Tibial nerve (tissue), 4 donors: ENCODE results near the gene HMCN1. TPM values are rescaled to one million over a fixed set of nuclear protein-coding genes. Genes with fewer than 3 reads are reported as not detected.

Experiments used
- DNase-seq, 2 donors: peaks; one replicate each; pipeline ENCODE4 v3.0.0-alpha.2; 2019; ENCODE audit warnings: low spot score in 2 of 2
- H3K27ac ChIP-seq, 4 donors: fragments of 200-600 bp; sonication (generic) in 3 of 4; one replicate each; pipeline ENCODE4 v1.5.1; 2017 to 2019; ENCODE audit warnings: mild to moderate bottlenecking in 1 of 4
- H3K27me3 ChIP-seq, 2 donors: fragments of 200-600 bp; sonication (generic) in 1 of 2; one replicate each; pipeline versions ENCODE4 v1.5.1 to v1.6.0; 2017 to 2019
- H3K36me3 ChIP-seq, 3 donors: fragments of 200-600 bp; sonication (generic); one replicate each; pipeline ENCODE4 v1.5.1; 2018 to 2019
- H3K4me1 ChIP-seq, 4 donors: fragments of 200-600 bp; sonication (generic) in 3 of 4; one replicate each; pipeline ENCODE4 v1.5.1; 2017 to 2019
- H3K4me3 ChIP-seq, 4 donors: fragments of 200-600 bp; sonication (generic) in 3 of 4; one replicate each; pipeline ENCODE4 v1.5.1; 2017 to 2019; ENCODE audit warnings: mild to moderate bottlenecking in 1 of 4, moderate library complexity in 1 of 4
- H3K9me3 ChIP-seq, 4 donors: fragments of 200-600 bp; sonication (generic) in 3 of 4; one replicate each; pipeline ENCODE4 v1.5.1; 2017 to 2019
- EP300 ChIP-seq, 2 donors: sonication (generic); formaldehyde crosslinking; IDR thresholded peaks; one replicate each; pipeline ENCODE4 v1.6.1; 2017; ENCODE audit warnings: antibody characterized with exemption in 2 of 2, mild to moderate bottlenecking in 1 of 2
- POLR2A ChIP-seq, 2 donors: fragments of 450-650 bp; IDR thresholded peaks; one replicate each; pipeline ENCODE4 v1.6.1; 2017; ENCODE audit warnings: antibody characterized with exemption in 2 of 2, mild to moderate bottlenecking in 2 of 2, moderate library complexity in 2 of 2
- WGBS, 2 donors: methylation state at CpG; one replicate each; pipeline ENCODE4 v1.1.5; 2018; 5-methylcytosine and 5-hydroxymethylcytosine counted together
- total RNA-seq, 4 donors: library from RNA; depleted of rRNA; stranded (reverse); fragments of >200 nt; gene quantifications; one replicate each; pipeline ENCODE4 v1.1.0, GENCODE V29; 2016
- TF ChIP-seq, protein P1 (sequence below), 5 experiments: fragments of 200-600 bp in 3 of 5; fragments of 450-650 bp in 2 of 5; sonication (generic) in 3 of 5; IDR thresholded peaks; one replicate each; pipeline ENCODE4 v1.5.1; 2016 to 2019; ENCODE audit warnings: antibody characterized with exemption in 5 of 5, mild to moderate bottlenecking in 3 of 5, moderate library complexity in 2 of 5

The HMCN1 gene
- total RNA-seq, 4 donors from 2014 or later = 2.1 to 13.3 (median 3.9) TPM

DNA sequence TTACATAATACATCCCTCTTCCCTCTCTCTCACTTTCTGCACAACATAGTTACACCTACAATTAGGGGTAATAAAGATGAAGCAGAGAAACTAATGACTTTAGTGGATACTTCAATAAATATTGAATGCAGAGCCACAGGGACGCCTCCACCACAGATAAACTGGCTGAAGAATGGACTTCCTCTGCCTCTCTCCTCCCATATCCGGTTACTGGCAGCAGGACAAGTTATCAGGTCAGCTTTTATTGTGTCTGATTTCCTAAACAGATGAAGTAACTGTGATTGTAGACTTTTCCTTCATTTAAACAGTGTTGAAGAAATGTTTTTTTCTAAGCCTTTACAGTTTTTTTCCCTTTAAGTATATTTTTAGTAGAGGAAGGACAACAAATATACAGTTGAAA is 359.2 kb downstream of the HMCN1 start:
- WGBS, 2 donors = 22 to 34% methylated on average over 2 of the region's 2 CpGs
- H3K4me1 ChIP-seq = peaks cover 0 to 9% (median 0%) of the 10 kb centered on the region in 4 donors
- H3K27ac ChIP-seq = no peak overlapping the region
- TF ChIP-seq EP300 (IDR thresholded peaks at IDR 0.05) (peak in 1 of 2 donors; percentile 22), POLR2A (IDR thresholded peaks at IDR 0.05) (no peak)
- TF ChIP-seq, protein P1, sequence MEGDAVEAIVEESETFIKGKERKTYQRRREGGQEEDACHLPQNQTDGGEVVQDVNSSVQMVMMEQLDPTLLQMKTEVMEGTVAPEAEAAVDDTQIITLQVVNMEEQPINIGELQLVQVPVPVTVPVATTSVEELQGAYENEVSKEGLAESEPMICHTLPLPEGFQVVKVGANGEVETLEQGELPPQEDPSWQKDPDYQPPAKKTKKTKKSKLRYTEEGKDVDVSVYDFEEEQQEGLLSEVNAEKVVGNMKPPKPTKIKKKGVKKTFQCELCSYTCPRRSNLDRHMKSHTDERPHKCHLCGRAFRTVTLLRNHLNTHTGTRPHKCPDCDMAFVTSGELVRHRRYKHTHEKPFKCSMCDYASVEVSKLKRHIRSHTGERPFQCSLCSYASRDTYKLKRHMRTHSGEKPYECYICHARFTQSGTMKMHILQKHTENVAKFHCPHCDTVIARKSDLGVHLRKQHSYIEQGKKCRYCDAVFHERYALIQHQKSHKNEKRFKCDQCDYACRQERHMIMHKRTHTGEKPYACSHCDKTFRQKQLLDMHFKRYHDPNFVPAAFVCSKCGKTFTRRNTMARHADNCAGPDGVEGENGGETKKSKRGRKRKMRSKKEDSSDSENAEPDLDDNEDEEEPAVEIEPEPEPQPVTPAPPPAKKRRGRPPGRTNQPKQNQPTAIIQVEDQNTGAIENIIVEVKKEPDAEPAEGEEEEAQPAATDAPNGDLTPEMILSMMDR (IDR thresholded peaks at IDR 0.05) = no peak
- H3K27me3 ChIP-seq = no peaks in the 10 kb centered on the region
- H3K4me3 ChIP-seq = no peak overlapping the region
- H3K36me3 ChIP-seq = no peaks in the 10 kb centered on the region
- no peaks in the 10 kb centered on the region for H3K9me3 ChIP-seq
- peak in 1 of 2 donors; percentile 24 for DNase-seq

DNA sequence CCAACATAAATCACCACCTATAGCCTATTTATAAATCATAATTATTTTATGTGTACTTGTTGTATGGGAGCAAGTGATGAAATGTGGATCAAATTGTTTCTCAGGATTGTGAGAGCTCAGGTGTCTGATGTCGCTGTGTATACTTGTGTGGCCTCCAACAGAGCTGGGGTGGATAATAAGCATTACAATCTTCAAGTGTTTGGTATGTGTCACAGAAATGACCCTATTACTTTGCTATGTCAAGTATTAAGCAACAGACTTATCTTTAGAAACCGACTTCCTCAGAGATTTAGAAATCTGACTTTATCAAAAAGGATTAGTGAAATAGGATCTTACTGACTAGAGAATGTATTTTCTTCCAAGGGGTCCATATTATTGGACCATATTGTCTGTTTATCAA is 360.0 kb downstream of the HMCN1 start:
- TF ChIP-seq EP300 (IDR thresholded peaks at IDR 0.05) (no peak), POLR2A (IDR thresholded peaks at IDR 0.05) (no peak)
- TF ChIP-seq, protein P1 (IDR thresholded peaks at IDR 0.05) = no peak
- Histone ChIP-seq H3K4me3 (no peak overlapping the region), H3K9me3 (no peaks in the 10 kb centered on the region), H3K36me3 (no peaks in the 10 kb centered on the region), H3K27me3 (no peaks in the 10 kb centered on the region), H3K27ac (no peak overlapping the region), H3K4me1 (peaks cover 0 to 9% (median 0%) of the 10 kb centered on the region in 4 donors)
- WGBS, 2 donors = 70 to 80% methylated on average over 2 of the region's 2 CpGs
- DNase-seq = no peak

DNA sequence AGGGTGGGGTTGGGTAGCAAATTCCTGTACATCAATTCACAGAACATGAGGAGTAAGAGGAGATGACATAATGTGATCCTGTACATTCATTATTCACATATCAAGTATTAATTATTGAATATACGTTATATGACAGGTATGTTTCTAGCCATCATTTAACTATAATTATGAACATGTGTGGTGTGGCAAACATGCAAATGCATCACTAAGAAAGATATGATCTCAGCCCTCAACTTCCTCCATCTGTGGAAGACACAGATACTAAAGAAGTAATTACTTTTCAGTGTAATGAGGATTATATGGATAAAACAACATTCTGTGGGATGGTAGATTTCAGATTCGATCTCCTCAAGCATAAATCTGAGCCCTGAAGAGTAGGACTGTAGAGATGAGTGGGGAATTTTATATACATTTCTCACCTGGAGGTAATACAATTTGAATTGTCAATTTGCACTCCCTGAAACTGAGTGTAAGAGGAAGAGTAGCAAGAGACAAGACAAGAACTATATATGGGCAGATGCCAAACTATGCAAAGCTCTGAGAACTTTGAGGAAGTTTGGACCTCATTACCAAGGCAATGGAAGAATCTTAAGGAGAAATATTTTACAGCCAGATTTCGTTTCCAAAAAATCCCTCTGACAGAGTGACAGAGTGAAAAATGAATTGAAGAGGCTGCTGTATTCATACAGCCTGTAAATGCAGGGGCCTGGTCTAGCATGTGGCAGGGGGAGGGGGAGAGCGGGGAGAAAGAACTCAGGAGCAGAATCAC is 365.3 kb downstream of the HMCN1 start:
- TF ChIP-seq POLR2A (IDR thresholded peaks at IDR 0.05) = no peak
- TF ChIP-seq, protein P1 (IDR thresholded peaks at IDR 0.05) = no peak
- no peak for TF ChIP-seq EP300 (IDR thresholded peaks at IDR 0.05)
- Histone ChIP-seq H3K27ac (no peak overlapping the region), H3K27me3 (no peaks in the 10 kb centered on the region), H3K4me3 (no peak overlapping the region), H3K36me3 (no peaks in the 10 kb centered on the region), H3K4me1 (peaks cover 0 to 12% (median 0%) of the 10 kb centered on the region in 4 donors), H3K9me3 (no peaks in the 10 kb centered on the region)
- DNase-seq = no peak
- 60 to 64% methylated on average over 4 of the region's 4 CpGs for WGBS, 2 donors

DNA sequence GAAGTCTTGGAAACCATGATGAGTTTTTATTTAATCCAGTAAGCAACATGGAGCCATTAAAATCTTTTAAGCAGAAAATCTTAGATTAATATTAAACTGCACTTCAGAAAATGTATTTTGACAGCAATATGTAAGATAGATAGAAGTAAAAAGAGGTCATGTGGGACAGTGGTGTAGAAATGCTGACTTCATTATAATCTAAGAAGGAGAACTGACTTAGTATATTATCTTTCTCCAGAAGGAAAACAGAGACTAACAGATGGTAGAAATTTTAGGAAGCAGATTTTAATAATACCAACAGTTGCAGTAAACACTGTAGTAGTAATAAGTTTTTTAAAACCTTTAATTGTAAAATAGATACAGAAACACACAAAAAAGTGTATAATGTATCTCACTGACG is 367.9 kb downstream of the HMCN1 start:
- no peaks in the 10 kb centered on the region for H3K36me3 ChIP-seq
- no peaks in the 10 kb centered on the region for H3K27me3 ChIP-seq
- no peak overlapping the region for H3K4me3 ChIP-seq
- H3K4me1 ChIP-seq = peaks cover 0 to 12% (median 0%) of the 10 kb centered on the region in 4 donors
- H3K27ac ChIP-seq = peak overlapping the region in 2 of 4 donors; percentile 13 to 23
- 69 to 72% methylated on average over 1 of the region's 1 CpG for WGBS, 2 donors
- TF ChIP-seq EP300 (IDR thresholded peaks at IDR 0.05) (no peak), POLR2A (IDR thresholded peaks at IDR 0.05) (no peak)
- TF ChIP-seq, protein P1 (IDR thresholded peaks at IDR 0.05) = no peak
- no peaks in the 10 kb centered on the region for H3K9me3 ChIP-seq
- DNase-seq = no peak

DNA sequence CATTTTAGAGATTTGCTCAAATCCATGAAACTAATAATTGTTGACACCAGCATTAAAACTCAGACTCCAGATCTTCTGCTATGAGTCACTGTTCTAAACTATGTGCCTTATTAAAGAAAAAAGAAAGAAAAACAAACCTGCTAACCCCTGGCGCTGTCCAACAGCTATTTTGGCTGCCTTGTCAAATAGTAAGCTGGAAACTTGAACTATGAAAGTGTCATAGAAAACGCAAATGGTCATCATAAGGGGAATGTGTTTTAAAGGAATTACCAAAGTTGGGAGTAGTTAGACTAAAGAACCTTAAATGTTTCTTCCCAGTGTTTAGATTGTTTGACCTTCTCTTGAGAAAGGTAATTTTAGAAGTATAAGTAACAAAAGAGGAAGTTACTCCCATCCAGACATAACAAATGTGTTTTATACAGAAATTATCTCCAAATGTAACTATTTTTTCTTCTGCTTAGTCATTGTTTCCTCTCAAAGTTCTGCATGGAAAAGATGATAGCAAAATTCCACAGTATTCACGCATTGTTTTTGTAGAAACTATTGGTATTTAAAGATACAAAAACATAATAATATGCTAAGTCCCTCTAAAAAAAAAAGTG is 368.5 kb downstream of the HMCN1 start:
- Histone ChIP-seq H3K27ac (peak overlapping the region in 2 of 4 donors; percentile 13 to 23), H3K4me1 (peaks cover 0 to 12% (median 0%) of the 10 kb centered on the region in 4 donors), H3K9me3 (no peaks in the 10 kb centered on the region), H3K36me3 (no peaks in the 10 kb centered on the region), H3K4me3 (no peak overlapping the region), H3K27me3 (no peaks in the 10 kb centered on the region)
- DNase-seq = no peak
- 33 to 44% methylated on average over 3 of the region's 3 CpGs for WGBS, 2 donors
- TF ChIP-seq EP300 (IDR thresholded peaks at IDR 0.05) = no peak
- TF ChIP-seq, protein P1 (IDR thresholded peaks at IDR 0.05) = no peak
- TF ChIP-seq POLR2A (IDR thresholded peaks at IDR 0.05) = no peak
